Measurements from ENCODE around the gene SPTB. TPM values are rescaled to one million over a fixed set of nuclear protein-coding genes. Genes with fewer than 3 reads are reported as not detected.

The SPTB gene
- total RNA-seq, 1 experiment from 2014 or later = 2.3 TPM

GRCh38 chr14:64704743-64705380 is 174.8 kb downstream of the SPTB start:
- Histone ChIP-seq H3K56ac (ENCODE audit: insufficient read length, low read depth, low read length) (no peak overlapping the region), H2AK5ac (ENCODE audit: insufficient read length, low read length) (no peak overlapping the region), H3K4me2 (ENCODE audit: insufficient read depth, insufficient read length, low read length) (peak overlapping the region; percentile 93), H3K27ac (ENCODE audit: insufficient read length, low read depth, low read length) (no peak overlapping the region), H4K20me1 (ENCODE audit: control insufficient read depth, insufficient read depth, insufficient read length) (no peaks in the 10 kb centered on the region), H2BK20ac (ENCODE audit: low read depth, low read length, poor library complexity, severe bottlenecking) (no peak overlapping the region), H3T11ph (ENCODE audit: low read length) (no peak overlapping the region), H2AFZ (ENCODE audit: low read length) (no peak overlapping the region), H3K14ac (ENCODE audit: insufficient read depth, low read length) (peak overlapping the region; percentile 84), H2BK5ac (ENCODE audit: insufficient read length, low read length) (no peak overlapping the region), H3K27me3 (ENCODE audit: insufficient read depth, low read length) (no peaks in the 10 kb centered on the region), H2BK15ac (ENCODE audit: low read depth, low read length) (no peak overlapping the region), H3K4me1 (ENCODE audit: insufficient read depth, low read length) (peaks cover 24% of the 10 kb centered on the region), H3K4ac (ENCODE audit: low read depth, low read length) (no peak overlapping the region), H4K8ac (replicated peaks; ENCODE audit: insufficient read length, low read depth, low read length) (no peak overlapping the region), H3K9ac (ENCODE audit: extremely low read depth, insufficient read length, low read length) (peak overlapping the region; percentile 73), H3K23me2 (ENCODE audit: insufficient read length, low read depth, low read length, poor library complexity, severe bottlenecking) (peaks cover 36% of the 10 kb centered on the region), H2BK12ac (ENCODE audit: insufficient read length, low read depth, low read length) (no peak overlapping the region), H4K5ac (ENCODE audit: insufficient read length, low read depth, low read length) (no peak overlapping the region), H3K18ac (ENCODE audit: insufficient read length, low read depth, low read length) (peak overlapping the region; percentile 69), H4K91ac (ENCODE audit: insufficient read length, low read depth, low read length) (no peak overlapping the region), H3K23ac (ENCODE audit: insufficient read length, low read depth, low read length) (no peak overlapping the region), H3K79me2 (ENCODE audit: insufficient read depth, low read length) (peaks cover 10% of the 10 kb centered on the region; the same call in 1 of the 2 replicates), H3K9me3 (ENCODE audit: control insufficient read depth, low read depth, low read length) (no peaks in the 10 kb centered on the region), H3K79me1 (ENCODE audit: insufficient read depth, low read depth, low read length, poor library complexity, severe bottlenecking) (no peaks in the 10 kb centered on the region), H2BK120ac (ENCODE audit: low read depth, low read length, poor library complexity, severe bottlenecking) (no peak overlapping the region)
- Mint-ChIP-seq H3K4me3 (peak overlapping the region; percentile 77 to 87), H3K36me3 (ENCODE audit: insufficient read depth in 1 of 3, low read depth in 3 of 3) (peaks cover 0 to 2% (median under 1%) of the 10 kb centered on the region in 3 experiments; a peak in 5 of 7 replicates), H3K27me3 (ENCODE audit: low read depth) (peaks cover 5% of the 10 kb centered on the region; the same call in 1 of the 2 replicates), H3K4me1 (peaks cover 81% of the 10 kb centered on the region in 2 experiments), H3K27ac (peak overlapping the region in 1 of 3 experiments; percentile 94; a peak in 1 of 7 replicates), H3K9me3 (peaks cover 0 to 3% of the 10 kb centered on the region in 2 experiments; a peak in 1 of 5 replicates)
- no CpG with 5 or more reads among the region's 51 CpGs for WGBS (ENCODE audit: extremely low coverage, insufficient read length, low lambda C conversion rate)
- TF ChIP-seq CTCF (conservative IDR thresholded peaks at IDR 0.05) = no peak
- no peak for DNase-seq
